NCI-H2171 (cell line): ENCODE results near the gene NAA15.
"Not testable (repeated sequence)": the region's sequence is repeated elsewhere in the genome, so short reads cannot be mapped to it uniquely, and the experiment has no call there.

Experiments used
- DNase-seq: peaks from one replicate; lab custom pipeline; 2025; lab: John Stamatoyannopoulos, UW

The NAA15 gene

DNA sequence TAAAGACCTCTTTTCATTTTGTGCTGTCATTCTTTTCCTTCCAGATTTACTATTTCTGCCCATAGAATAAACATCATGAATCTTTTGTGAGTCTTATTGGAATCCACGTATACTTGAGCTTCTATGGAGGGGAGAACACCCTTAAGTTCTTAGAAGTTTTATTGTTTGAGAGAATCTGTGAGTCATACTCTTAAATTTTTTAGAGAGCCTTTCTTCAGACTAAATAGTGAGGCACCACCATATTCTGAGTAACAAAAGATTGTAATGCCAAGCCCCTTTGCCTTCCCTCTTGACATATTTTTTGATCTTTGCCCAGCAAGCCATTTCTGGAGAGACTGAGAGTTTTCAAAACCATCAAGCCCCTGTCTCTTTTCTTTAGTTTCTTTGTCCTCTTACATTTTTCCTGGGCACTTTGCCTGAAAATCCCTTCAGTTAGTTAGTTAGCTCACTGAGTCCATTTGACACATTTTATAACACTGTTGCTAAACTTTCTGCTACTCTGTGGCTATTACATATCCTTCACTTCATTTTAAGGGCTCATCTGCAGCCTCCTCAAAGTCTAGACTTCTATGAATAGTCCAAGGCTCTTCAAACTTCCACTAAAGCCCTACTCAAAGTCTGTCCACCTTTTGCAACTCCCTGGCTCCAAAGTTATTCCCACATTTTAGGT lies 66.3 kb downstream of the NAA15 start:
- DNase-seq, result no peak

DNA sequence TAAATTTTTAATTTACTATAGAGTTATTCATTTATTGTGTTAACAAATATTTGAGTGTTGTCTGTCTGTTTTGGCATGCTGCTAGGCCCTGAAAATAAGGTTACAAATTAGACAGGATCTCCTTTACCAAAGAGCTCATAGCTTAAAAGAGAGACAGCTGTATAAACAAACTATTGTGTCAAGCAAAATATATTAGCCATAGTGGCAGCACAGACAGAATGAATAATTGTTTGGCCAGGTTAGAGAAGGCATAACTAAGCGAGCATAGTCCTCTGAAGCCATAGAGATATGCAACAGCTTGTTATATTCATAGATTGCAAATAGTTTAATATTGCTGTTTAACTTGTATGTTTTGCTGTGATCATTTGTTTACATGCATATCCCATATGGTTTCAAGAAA lies 67.7 kb downstream of the NAA15 start:
- DNase-seq, result no peak

DNA sequence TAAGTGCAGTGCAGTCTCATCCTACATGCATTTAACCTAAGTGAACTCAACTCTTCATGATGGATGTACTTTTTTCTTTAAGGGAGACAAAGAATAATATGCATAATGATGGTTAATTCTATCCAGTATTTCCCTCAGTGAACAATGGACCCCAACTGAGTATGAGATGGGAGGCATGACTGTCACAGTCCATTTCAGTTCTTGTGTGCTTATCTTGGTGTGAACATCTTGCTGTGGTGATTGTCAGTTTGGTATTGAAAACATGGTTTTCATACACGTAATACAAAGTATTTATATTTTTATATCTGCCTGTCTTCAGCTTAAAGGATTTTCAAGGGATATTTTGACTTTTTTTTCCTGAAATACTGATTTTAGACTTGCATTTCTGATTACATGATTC lies 72.9 kb downstream of the NAA15 start:
- no peak for DNase-seq

DNA sequence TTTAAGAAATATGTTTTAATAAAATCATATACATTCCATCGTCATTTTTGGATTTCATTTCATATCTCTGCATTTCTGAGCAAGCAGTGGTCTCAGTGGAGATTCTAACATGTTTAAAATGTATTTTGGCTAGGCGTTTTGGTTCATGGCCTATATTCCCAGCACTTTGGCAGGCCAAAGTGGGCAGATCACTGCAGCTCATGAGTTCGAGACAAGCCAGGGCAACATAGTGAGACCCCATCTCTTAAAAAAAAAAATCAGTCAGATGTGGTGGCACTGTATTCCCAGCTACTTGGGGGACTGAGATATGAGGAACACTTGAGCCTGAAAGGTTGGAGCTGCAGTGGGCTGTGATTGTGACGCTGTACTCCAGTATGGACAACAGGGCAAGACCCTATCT lies 85.1 kb downstream of the NAA15 start:
- no peak for DNase-seq

DNA sequence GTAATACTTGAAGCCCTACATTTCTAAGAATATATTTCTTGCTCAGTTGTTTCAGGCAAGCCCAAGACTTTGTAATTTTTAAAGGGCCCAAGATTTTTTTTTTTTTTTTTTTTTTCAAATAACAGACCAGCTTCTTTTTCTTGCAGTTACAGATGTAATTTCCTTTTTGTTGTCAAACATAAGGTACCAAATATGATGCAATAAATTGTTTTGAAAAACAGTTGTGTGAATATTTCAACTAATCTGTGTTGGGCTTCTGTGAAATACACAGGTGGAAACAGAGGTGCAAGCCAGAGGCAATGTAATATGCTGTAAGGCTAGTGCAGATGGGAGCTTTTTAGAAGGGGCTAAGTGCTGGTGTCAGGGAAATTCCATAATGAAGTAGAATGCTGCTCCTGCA lies 87.8 kb downstream of the NAA15 start:
- DNase-seq, result no peak

DNA sequence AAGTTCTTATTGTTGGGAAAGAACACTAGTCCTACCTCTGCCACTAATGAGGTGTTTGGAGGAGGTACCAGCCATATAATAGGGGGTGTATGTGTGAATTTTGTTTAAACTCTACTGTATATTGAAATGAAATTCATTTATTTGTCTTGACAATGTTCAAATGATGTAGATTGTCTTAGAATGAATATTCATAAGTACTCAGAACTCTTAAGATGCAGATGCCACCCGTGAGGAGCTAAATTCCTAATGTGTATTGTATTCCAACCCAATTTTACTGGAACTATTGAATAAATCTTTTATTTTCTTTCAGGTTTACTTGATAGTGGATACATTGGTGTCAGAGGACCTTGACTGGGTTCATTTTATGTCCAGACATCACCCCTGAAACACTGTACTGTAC lies 88.7 kb downstream of the NAA15 start:
- DNase-seq, result no peak

DNA sequence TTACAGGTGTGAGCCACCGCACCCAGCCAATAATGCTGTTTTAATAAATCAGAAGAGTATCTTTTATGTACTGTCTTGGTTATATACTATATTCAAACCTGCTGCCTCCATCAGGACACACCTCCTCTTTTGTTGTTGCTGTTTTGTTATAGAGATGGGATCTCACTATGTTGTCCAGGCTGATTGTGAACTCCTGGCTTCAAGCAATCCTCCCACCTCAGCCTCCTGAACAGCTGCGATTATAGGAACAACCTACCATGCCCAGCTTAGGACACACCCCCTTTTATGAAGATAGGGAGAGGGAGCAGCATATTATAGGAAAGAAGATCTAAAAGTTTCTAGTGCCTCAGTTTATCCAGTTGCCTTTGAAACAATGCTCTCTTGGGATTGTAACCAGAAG lies 90.4 kb downstream of the NAA15 start:
- DNase-seq, result no peak

DNA sequence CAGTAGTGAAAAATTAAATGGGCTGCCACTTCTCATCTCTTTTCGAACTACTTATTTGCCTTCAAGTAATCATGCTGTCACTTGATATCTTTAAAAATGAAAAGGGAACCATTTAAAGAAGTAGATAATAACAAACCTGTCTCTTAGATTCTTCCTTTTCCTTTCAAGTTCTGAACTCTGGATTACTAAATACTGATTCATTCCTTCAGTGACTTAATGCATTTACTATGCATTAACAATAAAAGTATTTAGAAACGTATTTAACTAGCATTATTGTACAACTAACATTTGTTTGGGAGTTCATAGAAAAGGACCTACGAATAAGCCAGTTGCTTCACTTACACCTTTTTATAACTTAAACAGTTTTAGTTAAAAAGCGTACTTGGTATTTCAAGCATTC lies 91.5 kb downstream of the NAA15 start:
- no peak for DNase-seq

DNA sequence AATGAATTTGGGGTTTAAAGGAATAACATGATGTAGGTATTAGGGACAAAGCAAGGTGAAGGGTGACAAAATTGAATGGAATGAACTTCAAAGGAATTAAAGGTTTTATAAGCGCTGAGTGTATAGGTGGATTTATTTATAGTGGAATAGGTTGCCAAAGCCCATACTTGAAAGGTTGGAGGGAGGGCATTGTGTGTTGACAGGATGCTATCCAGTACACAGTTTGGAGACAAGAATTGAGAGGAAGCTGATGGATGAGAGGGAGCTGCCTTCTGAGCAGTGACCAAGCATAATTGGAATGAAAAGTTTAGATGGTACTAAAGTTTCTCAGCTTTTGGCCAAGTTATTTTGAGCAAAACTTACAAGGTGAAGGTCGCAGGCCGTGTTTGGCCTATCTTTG lies 100.1 kb downstream of the NAA15 start:
- DNase-seq, result no peak

DNA sequence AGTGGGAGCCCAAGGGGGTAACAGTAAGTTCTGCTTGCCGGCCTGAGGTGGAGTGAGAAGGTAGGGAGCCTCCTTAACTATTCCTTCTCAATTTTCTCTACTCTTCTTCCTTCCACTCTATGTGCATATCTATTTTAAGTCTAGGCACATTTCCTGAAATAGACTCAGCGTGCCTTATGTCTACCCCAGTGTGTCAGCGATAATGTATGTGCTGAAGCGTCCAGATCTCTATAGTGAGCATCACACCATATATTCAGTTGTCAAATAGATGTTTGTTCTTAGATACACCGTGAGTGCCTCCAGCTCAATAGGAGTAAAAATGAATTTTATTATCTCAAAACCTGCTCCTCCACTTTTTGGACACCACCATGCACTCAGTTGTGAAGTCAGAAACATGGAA lies 101.1 kb downstream of the NAA15 start:
- no peak for DNase-seq

DNA sequence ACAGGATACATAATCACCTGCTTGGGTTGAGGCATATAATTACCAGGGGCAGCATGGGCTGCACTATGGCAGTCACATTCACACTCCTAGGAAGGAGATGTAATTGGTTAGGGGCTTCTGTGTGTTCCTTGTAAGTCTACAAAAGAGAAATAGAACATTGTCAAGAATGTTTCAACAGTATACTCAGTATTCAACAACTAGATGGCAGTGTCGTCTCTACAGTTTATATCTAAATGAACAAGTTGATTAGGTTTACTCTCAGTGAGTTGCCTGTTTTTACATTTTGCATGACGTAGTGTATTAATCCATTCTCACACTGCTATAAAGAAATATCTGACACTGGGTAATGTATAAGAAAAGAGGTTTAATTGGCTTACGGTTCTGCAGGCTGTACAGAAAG lies 102.2 kb downstream of the NAA15 start:
- no peak for DNase-seq

DNA sequence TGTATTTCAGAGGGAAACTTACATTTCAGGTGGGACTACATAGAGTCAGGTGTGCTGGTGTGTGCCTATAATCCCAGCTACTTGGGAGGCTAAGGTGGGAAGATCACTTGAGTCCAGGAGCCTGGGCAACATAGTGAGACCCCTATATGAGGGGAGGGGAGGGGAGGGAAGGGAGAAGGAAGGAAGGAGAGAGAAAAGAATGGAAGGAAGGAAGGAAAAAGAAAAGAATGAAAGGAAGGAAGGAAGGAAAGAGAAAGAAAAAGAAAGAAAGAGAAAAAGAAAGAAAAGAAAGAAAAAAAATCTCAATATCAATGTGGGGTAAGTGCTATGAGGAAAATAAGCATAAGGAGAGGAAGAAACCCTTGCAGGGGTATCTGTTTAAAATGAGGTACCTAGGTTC lies 109.0 kb downstream of the NAA15 start:
- no peak for DNase-seq

DNA sequence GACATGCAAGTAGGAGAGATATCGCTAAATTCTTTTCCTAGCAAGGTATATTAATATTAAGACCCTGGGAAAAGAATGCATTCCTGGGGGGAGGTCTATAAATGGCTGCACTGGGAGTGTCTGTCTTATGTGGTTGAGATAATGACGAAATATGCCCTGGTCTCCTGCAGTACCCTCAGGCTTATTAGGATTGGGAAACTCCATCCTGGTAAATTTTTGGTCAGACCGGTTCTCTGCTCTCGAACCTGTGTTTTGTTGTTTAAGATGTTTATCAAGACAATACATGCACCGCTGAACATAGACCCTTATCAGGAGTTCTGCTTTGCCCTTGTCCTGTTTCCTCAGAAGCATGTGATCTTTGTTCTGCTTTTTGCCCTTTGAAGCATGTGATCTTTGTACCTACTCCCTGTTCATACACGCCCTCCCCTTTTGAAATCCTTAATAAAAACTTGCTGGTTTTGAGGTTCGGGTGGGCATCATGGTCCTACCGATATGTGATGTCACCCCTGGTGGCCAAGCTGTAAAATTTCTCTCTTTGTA lies 113.4 kb downstream of the NAA15 start:
- not testable (repeated sequence) for DNase-seq

DNA sequence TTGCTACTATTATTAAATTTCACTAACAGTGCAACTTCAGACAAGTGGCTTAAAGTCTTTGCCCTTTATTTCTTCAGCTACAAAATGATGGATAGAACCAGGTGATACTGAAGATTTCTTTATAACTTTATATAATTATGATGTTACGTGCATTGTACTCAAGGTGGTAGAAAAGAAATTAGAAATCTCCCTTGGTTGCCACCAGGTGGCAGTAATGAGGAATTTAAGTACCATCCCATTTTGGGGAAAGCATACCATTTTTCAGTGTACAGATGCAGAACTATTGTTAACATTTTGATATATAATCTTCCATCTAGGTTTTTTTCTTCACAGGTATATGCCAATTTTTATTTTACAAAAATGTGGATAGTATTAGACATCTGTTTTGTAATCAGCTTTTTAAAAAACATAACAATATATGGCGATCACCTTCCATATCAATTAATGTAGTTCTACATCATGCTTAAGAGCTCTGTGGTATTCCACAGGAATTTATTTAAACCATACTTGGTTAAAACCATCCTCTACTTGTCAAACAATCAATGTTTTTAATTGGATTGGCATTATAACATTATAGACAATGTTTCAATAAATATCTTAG lies 114.9 kb downstream of the NAA15 start:
- no peak for DNase-seq

DNA sequence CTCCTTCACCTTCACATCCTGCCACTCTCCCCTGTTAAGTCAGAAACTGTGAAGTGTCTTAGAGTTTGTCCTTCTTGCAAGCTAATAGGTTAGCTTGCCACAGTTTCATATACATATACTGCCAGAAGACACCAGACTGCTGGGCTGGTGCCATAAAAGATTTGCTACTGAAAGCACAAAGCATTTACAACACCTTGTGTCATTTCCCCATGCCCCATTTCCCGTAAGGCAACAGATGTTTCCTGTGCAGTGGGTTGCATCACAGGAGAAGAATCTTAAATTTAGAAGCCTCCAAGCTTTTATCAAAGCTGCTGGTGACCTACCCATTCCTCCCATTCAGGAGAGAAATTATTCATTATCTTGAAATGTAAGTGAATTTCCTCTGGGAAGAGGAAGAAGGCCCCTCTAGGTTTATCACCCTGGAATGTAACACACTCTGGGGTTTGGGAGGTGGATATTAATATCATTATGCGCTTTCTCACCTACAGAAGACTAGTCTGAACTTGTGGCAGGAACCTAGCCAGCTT lies 118.1 kb downstream of the NAA15 start:
- DNase-seq, result peak; percentile 42

DNA sequence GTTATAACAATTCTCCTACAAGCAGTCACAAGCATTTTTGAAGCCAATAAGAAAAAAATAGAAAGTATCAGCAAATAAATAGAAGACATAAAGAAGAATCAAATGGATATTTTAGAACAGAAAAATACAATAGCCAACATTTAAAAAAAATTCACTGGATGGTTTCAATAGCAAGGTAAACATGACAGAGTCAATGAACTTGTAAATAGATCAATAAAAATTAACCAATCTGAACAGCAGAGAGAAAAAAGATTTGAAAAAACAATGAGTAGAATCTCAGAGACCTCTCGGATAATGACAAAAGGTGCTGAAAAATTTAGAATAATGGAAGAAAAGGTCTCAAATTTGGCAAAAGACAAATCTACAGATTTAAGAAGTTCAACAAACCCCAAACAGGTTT lies 119.3 kb downstream of the NAA15 start:
- no peak for DNase-seq

DNA sequence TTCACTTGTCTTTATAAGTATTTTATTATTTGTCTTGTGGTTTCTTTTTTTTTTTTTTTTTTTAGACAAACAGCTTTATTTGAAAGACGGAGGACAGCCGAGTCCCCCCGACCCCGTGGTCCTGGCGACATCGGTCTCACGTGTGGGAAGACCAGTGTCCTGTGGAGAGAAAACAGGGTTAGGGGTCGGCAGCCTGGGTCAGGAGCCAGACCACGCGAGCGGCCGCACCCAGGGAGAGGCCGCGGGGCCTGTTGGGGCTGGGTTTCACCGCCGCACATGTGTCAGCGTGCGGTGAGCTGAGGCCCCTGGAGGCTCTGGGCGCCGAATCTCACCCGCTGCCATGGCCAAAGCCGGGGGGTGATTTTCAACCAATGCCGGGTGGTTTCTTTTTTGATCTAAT lies 134.8 kb downstream of the NAA15 start:
- DNase-seq, result no peak

DNA sequence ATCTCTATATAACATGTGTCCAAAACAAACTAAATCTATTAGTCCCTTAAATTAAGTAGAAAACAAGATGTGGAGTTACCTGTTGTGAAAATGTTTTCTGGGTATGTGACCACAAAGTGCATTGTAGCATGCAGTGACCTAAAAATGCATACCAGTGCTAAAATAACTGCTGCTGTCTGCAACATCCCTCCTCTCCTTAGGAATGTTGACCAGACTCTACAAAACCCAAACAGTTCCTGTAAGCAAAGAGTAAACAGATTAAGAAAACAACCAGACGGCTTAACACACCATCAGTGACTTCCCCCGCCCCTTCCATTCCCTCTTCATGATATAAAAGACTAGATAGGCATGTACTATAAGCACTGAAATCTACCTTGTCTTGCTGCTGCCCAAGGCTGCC lies 136.8 kb downstream of the NAA15 start:
- no peak for DNase-seq

DNA sequence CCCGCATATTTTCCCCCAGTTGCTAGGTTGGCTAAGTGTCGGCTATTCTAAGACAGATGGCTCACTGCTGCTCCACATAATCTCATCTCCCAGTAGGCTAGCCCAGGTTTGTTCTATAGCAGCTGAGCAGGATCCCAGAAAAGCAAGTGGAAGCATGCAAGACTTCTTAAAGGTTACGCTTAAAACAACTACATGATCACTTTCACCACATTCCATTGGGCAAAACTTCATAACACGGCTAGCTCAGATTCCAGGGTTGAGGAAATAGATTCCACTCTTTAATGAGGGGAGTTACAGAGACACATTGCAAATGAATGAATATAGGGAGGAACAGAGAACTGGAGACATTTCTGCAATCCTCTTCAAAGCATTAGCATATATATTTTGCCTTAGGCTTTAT lies 139.7 kb downstream of the NAA15 start:
- no peak for DNase-seq

DNA sequence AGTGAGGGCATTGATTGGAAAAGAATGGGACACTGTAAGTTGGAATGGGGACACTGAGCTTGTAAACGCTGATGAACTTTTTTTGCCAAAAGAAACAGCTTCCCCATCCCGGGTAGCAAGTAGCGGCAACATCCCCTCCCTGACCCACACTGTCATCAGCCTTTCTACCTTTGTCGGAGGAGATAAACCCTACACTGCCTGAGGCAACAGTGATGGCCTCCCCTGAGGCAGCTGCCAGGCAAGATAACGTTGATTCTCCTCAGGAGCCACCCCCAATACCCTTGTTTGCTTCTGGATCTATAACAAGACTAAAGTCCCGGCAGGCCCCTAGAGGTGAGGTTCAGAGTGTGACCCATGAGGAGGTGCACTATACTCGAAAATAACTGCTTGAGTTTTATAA lies 142.4 kb downstream of the NAA15 start:
- DNase-seq, result no peak

DNA sequence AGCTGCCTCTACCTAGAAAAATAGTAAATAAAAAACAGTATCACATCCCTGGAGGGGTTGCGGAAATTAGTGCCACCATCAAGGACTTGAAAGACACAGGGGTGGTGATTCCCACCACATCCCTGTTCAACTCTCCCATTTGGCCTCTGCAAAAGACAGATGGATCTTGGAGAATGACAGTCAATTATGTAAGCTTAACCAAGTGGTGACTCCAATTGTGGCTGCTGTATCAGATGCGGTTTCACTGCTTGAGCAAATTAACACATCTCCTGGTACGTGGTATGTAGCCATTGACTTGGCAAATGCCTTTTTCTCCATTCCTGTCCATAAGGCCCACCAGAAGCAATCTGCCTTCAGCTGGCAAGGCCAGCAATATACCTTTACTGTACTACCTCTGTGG lies 143.6 kb downstream of the NAA15 start:
- not testable (repeated sequence) for DNase-seq

DNA sequence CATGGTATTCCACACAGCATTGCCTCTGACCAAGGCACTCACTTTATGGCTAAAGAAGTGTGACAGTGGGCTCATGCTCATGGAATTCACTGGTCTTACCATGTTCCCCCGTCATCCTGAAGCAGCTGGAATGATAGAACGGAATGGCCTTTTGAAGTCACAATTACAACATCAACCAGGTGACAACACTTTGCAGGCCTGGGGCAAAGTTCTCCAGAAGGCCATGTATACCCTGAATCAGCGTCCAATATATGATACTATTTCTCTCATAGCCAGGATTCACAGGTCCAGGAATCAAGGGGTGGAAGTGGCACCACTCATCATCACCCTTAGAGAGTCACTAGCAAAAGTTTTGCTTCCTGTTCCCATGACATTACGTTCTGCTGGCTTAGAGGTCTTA lies 145.8 kb downstream of the NAA15 start:
- DNase-seq, result not testable (repeated sequence)

DNA sequence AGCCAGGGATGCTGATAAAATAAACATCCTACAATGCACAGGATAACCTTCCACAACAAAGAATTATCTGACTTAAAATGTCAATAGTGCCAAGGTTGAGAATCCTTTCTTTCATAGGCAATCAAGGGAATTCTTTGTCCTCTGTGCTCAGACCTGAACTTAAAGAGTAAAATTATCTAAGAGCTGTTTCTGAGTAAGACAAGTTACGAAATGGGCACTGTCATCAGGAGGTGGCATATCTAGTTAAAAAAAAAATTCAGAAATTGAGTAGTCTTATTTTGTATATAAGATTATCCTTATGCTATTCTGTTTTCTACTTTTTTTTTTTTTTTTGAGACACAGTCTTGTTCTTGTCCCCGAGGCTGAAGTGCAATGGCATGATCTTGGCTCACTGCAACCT lies 149.3 kb downstream of the NAA15 start:
- DNase-seq, result no peak

DNA sequence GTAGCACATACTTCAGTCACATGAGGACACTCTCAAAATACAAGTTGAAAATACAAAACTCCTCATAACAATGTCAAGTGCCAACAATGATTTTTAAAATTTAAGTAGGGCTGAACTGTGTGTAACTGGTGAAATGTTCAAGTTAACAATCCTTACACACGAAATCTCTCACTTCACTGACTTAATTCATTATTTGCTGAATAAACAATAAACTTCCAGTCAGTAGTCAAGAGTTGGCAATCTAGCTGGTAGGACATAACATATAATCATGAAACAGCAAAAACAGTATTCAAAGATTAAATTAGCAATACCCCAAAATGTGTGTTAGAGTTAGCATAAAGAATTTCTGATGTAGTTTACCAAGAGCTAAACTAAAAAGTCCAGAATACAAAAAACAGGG lies 150.7 kb downstream of the NAA15 start:
- DNase-seq, result no peak
